Right cardiac atrium (tissue), 5 donors: ENCODE results near the gene IQSEC2. TPM values are rescaled to one million over a fixed set of nuclear protein-coding genes. Genes with fewer than 3 reads are reported as not detected.

ENCODE experiments used
- ATAC-seq, 2 donors: fragments of 200-7000 bp; cut with Tn5 transposase; one replicate each; pipeline versions ENCODE4 v1.8.0 to v1.9.1; 2020; ENCODE audit warnings: moderate library complexity in 2 of 2, mild to moderate bottlenecking in 1 of 2
- DNase-seq, 3 donors: peaks; one replicate each; pipeline ENCODE4 v3.0.0-alpha.2; 2020
- H3K27ac ChIP-seq: one replicate; pipeline ENCODE4 v1.5.1; 2013; ENCODE audit warnings: mild to moderate bottlenecking, low read length, control low read depth, moderate library complexity
- H3K27me3 ChIP-seq: one replicate; pipeline ENCODE4 v1.6.1; 2013; ENCODE audit not compliant: control insufficient read depth, insufficient read depth
- H3K4me1 ChIP-seq: one replicate; pipeline ENCODE4 v1.6.1; 2013; ENCODE audit warnings: low read length; ENCODE audit not compliant: control insufficient read depth, insufficient read depth
- H3K4me3 ChIP-seq: one replicate; pipeline ENCODE4 v1.5.1; 2013; ENCODE audit warnings: low read length, control low read depth
- H3K9me3 ChIP-seq: one replicate; pipeline ENCODE4 v1.6.1; 2013; ENCODE audit warnings: low read length; ENCODE audit not compliant: control insufficient read depth
- WGBS: extraction: QIAGEN DNeasy Blood & Tissue Kit; methylation state at CpG from one replicate; pipeline ENCODE4 v1.1.7; 2013; 5-methylcytosine and 5-hydroxymethylcytosine counted together
- intact Hi-C, 4 donors: fragments of 100-400 bp; cut with DNase I; formaldehyde crosslinking; loops; one replicate each; pipeline versions ENCODE4 v1.11.0 to v1.14.0; 2022 to 2023
- polyA plus RNA-seq: library from polyadenylated mRNA; stranded (reverse); fragments of 200-250 nt; gene quantifications from one replicate; pipeline ENCODE4 v1.2.3, GENCODE V29; 2013
- total RNA-seq, 4 donors: library from RNA; stranded (reverse); fragmentation: NEBNext Ultra II Directional; extraction: Animal tissue kit (Norgen Biotek cat#: 25700); gene quantifications; one replicate each; pipeline ENCODE4 v1.2.1, GENCODE V29; 2021
- donor health status: healthy with polysubstance abuse.
- donor health status: DM: no; HTN: yes; CAD: no.
- donor health status: DM: no; HTN: no; CAD: no.
- donor health status: DM: no; HTN: yes; CAD: no; lungs with severe emphysema.
- donor health status: DM: yes; HTN: yes; CAD: no.

IQSEC2 gene
- total and polyA plus RNA-seq, 5 donors, result 11.6 to 15.3 (median 15.0) TPM

GRCh38 chrX:53239474-53239873 lies 41.9 kb downstream of the IQSEC2 start:
- 89% methylated on average over 6 of the region's 6 CpGs for WGBS
- Histone ChIP-seq H3K4me3 (no peak overlapping the region), H3K9me3 (no peaks in the 10 kb centered on the region), H3K27me3 (no peaks in the 10 kb centered on the region), H3K27ac (no peak overlapping the region), H3K4me1 (no peaks in the 10 kb centered on the region)
- intact Hi-C loops, result no loop called here
- DNase-seq (no peak), ATAC-seq (no peak)

- WGBS, result 84% methylated on average over 10 of the region's 10 CpGs
- DNase-seq, result no peak
These were observed 44.3 kb downstream of the IQSEC2 start for GRCh38 chrX:53237056-53237455.

GRCh38 chrX:53236025-53236679 lies 45.2 kb downstream of the IQSEC2 start:
- intact Hi-C loops, result no loop called here
- WGBS, result 92% methylated on average over 20 of the region's 20 CpGs
- Histone ChIP-seq H3K27me3 (no peaks in the 10 kb centered on the region), H3K9me3 (no peaks in the 10 kb centered on the region), H3K27ac (no peak overlapping the region), H3K4me3 (no peak overlapping the region), H3K4me1 (no peaks in the 10 kb centered on the region)
- ATAC-seq (no peak), DNase-seq (no peak)

More at GRCh38 chrX:53237056-53237455, 44.3 kb downstream of the IQSEC2 start:
- Histone ChIP-seq H3K4me1 (no peaks in the 10 kb centered on the region), H3K9me3 (no peaks in the 10 kb centered on the region), H3K27me3 (no peaks in the 10 kb centered on the region), H3K27ac (no peak overlapping the region), H3K4me3 (no peak overlapping the region)
- intact Hi-C loops, result no loop called here
- ATAC-seq, result no peak

- intact Hi-C loops, result no loop called here
- H3K27ac ChIP-seq, result no peak overlapping the region
- DNase-seq, result no peak
- H3K9me3 ChIP-seq, result no peaks in the 10 kb centered on the region
- WGBS, result 82% methylated on average over 12 of the region's 12 CpGs
- H3K4me1 ChIP-seq, result no peaks in the 10 kb centered on the region
- H3K4me3 ChIP-seq, result no peak overlapping the region
- ATAC-seq, result no peak
- H3K27me3 ChIP-seq, result no peaks in the 10 kb centered on the region
These were observed 45.8 kb downstream of the IQSEC2 start for GRCh38 chrX:53235566-53235965.

- no peaks in the 10 kb centered on the region for H3K4me1 ChIP-seq
- DNase-seq (no peak), ATAC-seq (no peak)
- no peak overlapping the region for H3K4me3 ChIP-seq
- intact Hi-C loops, result no loop called here
- WGBS, result 98% methylated on average over 9 of the region's 9 CpGs
- H3K27ac ChIP-seq, result no peak overlapping the region
- no peaks in the 10 kb centered on the region for H3K9me3 ChIP-seq
- H3K27me3 ChIP-seq, result no peaks in the 10 kb centered on the region
These were observed 46.9 kb downstream of the IQSEC2 start for GRCh38 chrX:53234484-53234883.

GRCh38 chrX:53233536-53233935 lies 47.8 kb downstream of the IQSEC2 start:
- Histone ChIP-seq H3K9me3 (no peaks in the 10 kb centered on the region), H3K4me1 (no peaks in the 10 kb centered on the region), H3K27ac (no peak overlapping the region), H3K27me3 (no peaks in the 10 kb centered on the region), H3K4me3 (no peak overlapping the region)
- intact Hi-C loops, result no loop called here
- no peak for ATAC-seq
- no peak for DNase-seq
- 90% methylated on average over 9 of the region's 9 CpGs for WGBS

GRCh38 chrX:53230116-53230515 lies 51.3 kb downstream of the IQSEC2 start:
- H3K27ac ChIP-seq, result no peak overlapping the region
- H3K9me3 ChIP-seq, result no peaks in the 10 kb centered on the region
- no peaks in the 10 kb centered on the region for H3K4me1 ChIP-seq
- no peak overlapping the region for H3K4me3 ChIP-seq
- DNase-seq, result no peak
- no peaks in the 10 kb centered on the region for H3K27me3 ChIP-seq
- ATAC-seq, result no peak
- WGBS, result 83% methylated on average over 5 of the region's 5 CpGs
- intact Hi-C loops, result no loop called here

- no peaks in the 10 kb centered on the region for H3K27me3 ChIP-seq
- H3K9me3 ChIP-seq, result no peaks in the 10 kb centered on the region
- intact Hi-C loops, result no loop called here
- 81% methylated on average over 7 of the region's 7 CpGs for WGBS
- DNase-seq (no peak), ATAC-seq (no peak)
- peaks cover 7% of the 10 kb centered on the region for H3K4me1 ChIP-seq
- H3K4me3 ChIP-seq, result no peak overlapping the region
- no peak overlapping the region for H3K27ac ChIP-seq
These were observed 54.1 kb downstream of the IQSEC2 start for GRCh38 chrX:53227224-53227765.

GRCh38 chrX:53224860-53225797 lies 56.3 kb downstream of the IQSEC2 start, which contains the start of gene KDM5C:
Gene KDM5C (minus strand): TSS chrX:53225207. CDS start chrX:53224889, 318 bp downstream.
- intact Hi-C loops, result no loop called here
- ATAC-seq (peak; percentile 91 to 93), DNase-seq (peak; percentile 95 to 97 (median 96))
- no peaks in the 10 kb centered on the region for H3K9me3 ChIP-seq
- whole genome bisulfite sequencing, result under 1% methylated on average over 67 of the region's 67 CpGs
- H3K27me3 ChIP-seq, result no peaks in the 10 kb centered on the region
- peak within 1 kb of the TSS; percentile 96 for H3K4me3 ChIP-seq
- H3K27ac ChIP-seq, result peak within 1 kb of the TSS; percentile 86
- H3K4me1 ChIP-seq, result peaks cover 7% of the 10 kb centered on the region

- ATAC-seq (peak in 1 of 2 donors; percentile 9), DNase-seq (peak in 1 of 3 donors; percentile 39)
- intact Hi-C loops, result no loop called here
- Histone ChIP-seq H3K4me1 (peaks cover 7% of the 10 kb centered on the region), H3K27ac (peak overlapping the region; percentile 86), H3K27me3 (no peaks in the 10 kb centered on the region), H3K9me3 (no peaks in the 10 kb centered on the region), H3K4me3 (peak overlapping the region; percentile 96)
- WGBS, result under 1% methylated on average over 39 of the region's 40 CpGs
These were observed 57.2 kb downstream of the IQSEC2 start for GRCh38 chrX:53223955-53224859.
